HG03159 (cell line): Measurements from ENCODE around the gene TTC32.

Experiments
- ATAC-seq: cut with Tn5 transposase; IDR thresholded peaks from one replicate; pipeline ENCODE4 v1.9.1; 2021; ENCODE audit warnings: mild to moderate bottlenecking, moderate library complexity; ENCODE audit not compliant: unreplicated experiment

Gene TTC32

DNA sequence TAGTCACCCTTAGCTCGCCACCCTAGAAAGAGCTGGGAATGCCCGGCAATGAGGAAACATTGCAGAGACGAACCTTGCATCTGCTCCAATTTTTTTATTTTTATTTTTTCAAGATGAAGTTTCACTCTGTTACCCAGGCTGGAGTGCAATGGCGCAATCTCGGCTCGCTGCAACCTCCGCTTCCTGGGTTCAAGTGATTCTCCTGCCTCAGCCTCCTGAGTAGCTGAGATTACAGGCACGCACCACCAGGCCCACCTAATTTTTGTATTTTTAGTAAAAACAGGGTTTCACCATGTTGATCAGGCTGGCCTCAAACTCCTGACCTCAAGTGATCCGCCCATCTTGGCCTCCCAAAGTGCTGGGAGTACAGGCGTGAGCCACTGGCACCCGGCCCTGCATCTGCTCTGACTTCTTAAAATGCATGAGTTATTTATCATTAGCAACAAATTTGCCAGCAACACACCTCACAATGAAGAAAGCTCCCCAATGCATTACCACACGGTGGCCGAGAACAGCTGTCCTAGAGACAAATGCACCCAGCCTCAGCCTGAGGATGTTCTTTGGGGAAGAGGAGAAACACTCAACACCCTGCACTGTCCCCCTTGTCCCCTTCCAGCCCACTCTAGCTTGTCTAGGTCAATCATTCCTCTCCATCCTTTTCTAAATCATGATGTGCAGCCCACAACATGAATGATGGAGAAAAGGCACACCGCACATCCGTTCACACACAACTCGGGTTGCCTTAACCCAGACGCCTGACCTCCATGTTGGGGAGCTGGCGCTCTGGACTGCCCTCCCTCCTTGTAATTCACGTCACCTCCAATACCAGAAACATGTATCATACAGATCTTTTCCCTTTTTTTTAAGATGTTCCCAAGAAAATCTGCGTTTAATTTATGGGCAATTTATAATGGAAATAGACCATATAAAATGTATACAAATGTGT lies 46.9 kb downstream of the TTC32 start:
- ATAC-seq = no peak

GRCh38 chr2:19851116-19851695 lies 50.6 kb downstream of the TTC32 start:
- no peak for ATAC-seq

- ATAC-seq = no peak
Measured at GRCh38 chr2:19850056-19851050, 51.4 kb downstream of the TTC32 start.

GRCh38 chr2:19848952-19849351 lies 52.8 kb downstream of the TTC32 start:
- no peak for ATAC-seq

GRCh38 chr2:19848029-19848750 lies 53.6 kb downstream of the TTC32 start:
- no peak for ATAC-seq

GRCh38 chr2:19847486-19847885 lies 54.3 kb downstream of the TTC32 start:
- ATAC-seq = no peak
